Ovary (tissue), 3 donors: ENCODE measurements around the gene ADK.

ENCODE experiments used
- POLR2A ChIP-seq: fragments of 450-650 bp; IDR thresholded peaks from one replicate; pipeline ENCODE4 v1.6.1; 2017; ENCODE audit warnings: antibody characterized with exemption, mild to moderate bottlenecking, moderate library complexity
- TF ChIP-seq, protein P1 (sequence below), 3 donors: fragments of 450-650 bp in 2 of 3; fragments of 200-600 bp in 1 of 3; IDR thresholded peaks; one replicate each; pipeline versions ENCODE4 v1.5.1 to v1.8.0; 2016 to 2022; ENCODE audit warnings: antibody characterized with exemption in 3 of 3, mild to moderate bottlenecking in 1 of 3
- donor health status: DM: no; HTN: no; CAD: no.

DNA sequence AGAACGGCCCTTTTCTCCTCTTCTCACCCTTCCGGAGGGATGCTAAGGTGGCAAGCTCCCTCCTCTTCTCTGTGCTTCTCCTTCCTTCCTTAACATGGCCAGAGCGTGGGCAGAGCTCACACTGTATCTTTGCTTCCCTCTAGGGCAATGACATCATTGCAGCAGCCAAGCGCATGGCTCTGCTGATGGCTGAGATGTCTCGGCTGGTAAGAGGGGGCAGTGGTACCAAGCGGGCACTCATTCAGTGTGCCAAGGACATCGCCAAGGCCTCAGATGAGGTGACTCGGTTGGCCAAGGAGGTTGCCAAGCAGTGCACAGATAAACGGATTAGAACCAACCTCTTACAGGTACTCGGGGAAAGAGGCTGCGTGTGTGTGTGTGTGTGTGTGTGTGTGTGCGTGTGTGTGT lies 37.0 kb upstream of the ADK start:
- TF ChIP-seq, protein P1, sequence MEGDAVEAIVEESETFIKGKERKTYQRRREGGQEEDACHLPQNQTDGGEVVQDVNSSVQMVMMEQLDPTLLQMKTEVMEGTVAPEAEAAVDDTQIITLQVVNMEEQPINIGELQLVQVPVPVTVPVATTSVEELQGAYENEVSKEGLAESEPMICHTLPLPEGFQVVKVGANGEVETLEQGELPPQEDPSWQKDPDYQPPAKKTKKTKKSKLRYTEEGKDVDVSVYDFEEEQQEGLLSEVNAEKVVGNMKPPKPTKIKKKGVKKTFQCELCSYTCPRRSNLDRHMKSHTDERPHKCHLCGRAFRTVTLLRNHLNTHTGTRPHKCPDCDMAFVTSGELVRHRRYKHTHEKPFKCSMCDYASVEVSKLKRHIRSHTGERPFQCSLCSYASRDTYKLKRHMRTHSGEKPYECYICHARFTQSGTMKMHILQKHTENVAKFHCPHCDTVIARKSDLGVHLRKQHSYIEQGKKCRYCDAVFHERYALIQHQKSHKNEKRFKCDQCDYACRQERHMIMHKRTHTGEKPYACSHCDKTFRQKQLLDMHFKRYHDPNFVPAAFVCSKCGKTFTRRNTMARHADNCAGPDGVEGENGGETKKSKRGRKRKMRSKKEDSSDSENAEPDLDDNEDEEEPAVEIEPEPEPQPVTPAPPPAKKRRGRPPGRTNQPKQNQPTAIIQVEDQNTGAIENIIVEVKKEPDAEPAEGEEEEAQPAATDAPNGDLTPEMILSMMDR (IDR thresholded peaks at IDR 0.05) = no peak
- TF ChIP-seq POLR2A = no peak
